Muscle of leg (tissue), 11 donors: ENCODE data around the gene PKHD1. TPM values are rescaled to one million over a fixed set of nuclear protein-coding genes. Genes with fewer than 3 reads are reported as not detected.

Experiments used
- DNase-seq: peaks from one replicate; pipeline ENCODE4 v3.0.0; 2013
- H3K27ac ChIP-seq: one replicate; pipeline ENCODE4 v1.5.1; 2013; ENCODE audit warnings: mild to moderate bottlenecking, low read length, control low read depth
- H3K27me3 ChIP-seq: one replicate; pipeline ENCODE4 v1.6.1; 2013; ENCODE audit warnings: low read length; ENCODE audit not compliant: control insufficient read depth, insufficient read depth
- H3K36me3 ChIP-seq: one replicate; pipeline ENCODE4 v1.6.1; 2013; ENCODE audit warnings: low read length; ENCODE audit not compliant: control insufficient read depth, insufficient read depth
- H3K4me1 ChIP-seq: one replicate; pipeline ENCODE4 v1.6.1; 2013; ENCODE audit warnings: low read length; ENCODE audit not compliant: control insufficient read depth, insufficient read depth
- H3K4me3 ChIP-seq: one replicate; pipeline ENCODE4 v1.5.1; 2013; ENCODE audit warnings: low read length, control low read depth
- H3K9me3 ChIP-seq: replicated peaks from 2 replicates; pipeline ENCODE4 v1.6.1; 2013; ENCODE audit warnings: low read depth, low read length; ENCODE audit not compliant: control insufficient read depth
- WGBS: methylation state at CpG from one replicate; pipeline ENCODE4 v1.1.5; 2013; ENCODE audit warnings: missing lambda C conversion rate; ENCODE audit not compliant: insufficient coverage; 5-methylcytosine and 5-hydroxymethylcytosine counted together
- polyA plus RNA-seq, 8 donors: library from polyadenylated mRNA; unstranded; fragments of 120-200 nt; gene quantifications; one replicate each; pipeline versions ENCODE4 v1.2.1 to v1.2.3, GENCODE V29; 2013; ENCODE audit warnings: inconsistent platforms in 1 of 8, low replicate concordance in 1 of 8; ENCODE audit not compliant: insufficient read length in 8 of 8, insufficient read depth in 1 of 8
- total RNA-seq: library from RNA; stranded (reverse); fragments of 120-200 nt; gene quantifications from one replicate; pipeline ENCODE4 v1.2.4, GENCODE V29; 2013

The PKHD1 gene
- total and polyA plus RNA-seq, 9 donors, result 2.5 to 11.1 (median 3.6) TPM

- no peaks in the 10 kb centered on the region for H3K27me3 ChIP-seq
- H3K4me1 ChIP-seq, result no peaks in the 10 kb centered on the region
- 93% methylated on average over 3 of the region's 6 CpGs for WGBS
- H3K36me3 ChIP-seq, result no peaks in the 10 kb centered on the region
- H3K4me3 ChIP-seq, result no peak overlapping the region
- H3K9me3 ChIP-seq, result no peaks in the 10 kb centered on the region
- no peak overlapping the region for H3K27ac ChIP-seq
- no peak for DNase-seq
Measured at GRCh38 chr6:51737580-51738360, 349.6 kb downstream of the PKHD1 start.

GRCh38 chr6:51725155-51725554 is 362.3 kb downstream of the PKHD1 start:
- H3K4me3 ChIP-seq, result no peak overlapping the region
- no peak overlapping the region for H3K27ac ChIP-seq
- H3K27me3 ChIP-seq, result no peaks in the 10 kb centered on the region
- H3K9me3 ChIP-seq, result no peaks in the 10 kb centered on the region
- no peaks in the 10 kb centered on the region for H3K36me3 ChIP-seq
- WGBS, result 73% methylated on average over 2 of the region's 2 CpGs
- no peak for DNase-seq
- H3K4me1 ChIP-seq, result no peaks in the 10 kb centered on the region

GRCh38 chr6:51720327-51720726 is 367.1 kb downstream of the PKHD1 start:
- Histone ChIP-seq H3K27ac (no peak overlapping the region), H3K9me3 (no peaks in the 10 kb centered on the region), H3K27me3 (no peaks in the 10 kb centered on the region), H3K36me3 (no peaks in the 10 kb centered on the region), H3K4me1 (no peaks in the 10 kb centered on the region), H3K4me3 (no peak overlapping the region)
- DNase-seq, result no peak
- WGBS, result no CpG with 5 or more reads among the region's 3 CpGs

GRCh38 chr6:51719297-51719696 is 368.1 kb downstream of the PKHD1 start:
- no peaks in the 10 kb centered on the region for H3K4me1 ChIP-seq
- H3K27ac ChIP-seq, result no peak overlapping the region
- WGBS, result no CpG with 5 or more reads among the region's 1 CpG
- H3K9me3 ChIP-seq, result no peaks in the 10 kb centered on the region
- no peaks in the 10 kb centered on the region for H3K36me3 ChIP-seq
- H3K4me3 ChIP-seq, result no peak overlapping the region
- no peaks in the 10 kb centered on the region for H3K27me3 ChIP-seq
- DNase-seq, result no peak

GRCh38 chr6:51718533-51718932 is 368.9 kb downstream of the PKHD1 start:
- DNase-seq, result no peak
- Histone ChIP-seq H3K27ac (no peak overlapping the region), H3K27me3 (no peaks in the 10 kb centered on the region), H3K9me3 (no peaks in the 10 kb centered on the region), H3K4me1 (no peaks in the 10 kb centered on the region), H3K36me3 (no peaks in the 10 kb centered on the region), H3K4me3 (no peak overlapping the region)
- no CpG with 5 or more reads among the region's 1 CpG for WGBS

GRCh38 chr6:51717477-51717876 is 369.9 kb downstream of the PKHD1 start:
- no peak for DNase-seq
- no peaks in the 10 kb centered on the region for H3K9me3 ChIP-seq
- H3K27ac ChIP-seq, result no peak overlapping the region
- H3K4me1 ChIP-seq, result no peaks in the 10 kb centered on the region
- no peaks in the 10 kb centered on the region for H3K36me3 ChIP-seq
- H3K27me3 ChIP-seq, result no peaks in the 10 kb centered on the region
- no CpG with 5 or more reads among the region's 1 CpG for WGBS
- no peak overlapping the region for H3K4me3 ChIP-seq

- Histone ChIP-seq H3K27ac (no peak overlapping the region), H3K4me3 (no peak overlapping the region), H3K36me3 (no peaks in the 10 kb centered on the region), H3K27me3 (no peaks in the 10 kb centered on the region), H3K9me3 (no peaks in the 10 kb centered on the region), H3K4me1 (no peaks in the 10 kb centered on the region)
- no CpG with 5 or more reads among the region's 3 CpGs for WGBS
- DNase-seq, result no peak
Measured at GRCh38 chr6:51711876-51712275, 375.5 kb downstream of the PKHD1 start.

- no CpG with 5 or more reads among the region's 2 CpGs for WGBS
- Histone ChIP-seq H3K36me3 (no peaks in the 10 kb centered on the region), H3K4me3 (no peak overlapping the region), H3K9me3 (no peaks in the 10 kb centered on the region), H3K27me3 (no peaks in the 10 kb centered on the region), H3K4me1 (no peaks in the 10 kb centered on the region), H3K27ac (no peak overlapping the region)
- DNase-seq, result no peak
Measured at GRCh38 chr6:51706086-51706485, 381.3 kb downstream of the PKHD1 start.

GRCh38 chr6:51704932-51705540 is 382.4 kb downstream of the PKHD1 start:
- Histone ChIP-seq H3K4me3 (no peak overlapping the region), H3K27me3 (no peaks in the 10 kb centered on the region), H3K36me3 (no peaks in the 10 kb centered on the region), H3K4me1 (no peaks in the 10 kb centered on the region), H3K27ac (no peak overlapping the region), H3K9me3 (no peaks in the 10 kb centered on the region)
- DNase-seq, result no peak
- WGBS, result no CpG with 5 or more reads among the region's 1 CpG

GRCh38 chr6:51702851-51703250 is 384.6 kb downstream of the PKHD1 start:
- no peaks in the 10 kb centered on the region for H3K4me1 ChIP-seq
- no peaks in the 10 kb centered on the region for H3K27me3 ChIP-seq
- no peaks in the 10 kb centered on the region for H3K36me3 ChIP-seq
- H3K9me3 ChIP-seq, result no peaks in the 10 kb centered on the region
- H3K27ac ChIP-seq, result no peak overlapping the region
- DNase-seq, result no peak
- H3K4me3 ChIP-seq, result no peak overlapping the region
- WGBS, result no CpG with 5 or more reads among the region's 2 CpGs
